GM19240 (cell line): ENCODE data around the gene P2RY12.

ENCODE experiments used
- DNase-seq: peaks from one replicate; pipeline ENCODE4 v3.0.0; 2011; ENCODE audit warnings: low spot score; ENCODE audit not compliant: insufficient read length

The P2RY12 gene

DNA sequence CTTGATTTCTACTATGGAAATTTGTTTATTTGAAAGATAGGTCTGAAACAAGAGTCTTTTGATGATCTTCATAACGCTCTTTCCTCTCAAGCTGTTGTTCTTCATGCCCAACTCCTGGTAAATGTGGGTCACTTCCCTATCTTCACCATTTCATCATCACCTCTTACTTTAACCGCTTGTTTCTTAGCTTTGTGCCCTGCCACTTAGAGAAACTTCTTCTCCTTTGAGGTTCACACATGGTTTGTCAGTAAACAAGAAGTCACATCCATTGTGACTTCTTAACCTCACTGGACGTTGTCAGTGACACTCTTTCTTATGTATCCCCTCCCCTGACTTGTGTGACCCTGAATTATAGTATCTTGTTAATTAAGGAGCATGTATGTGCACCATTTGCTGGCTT, 38.3 kb downstream of the P2RY12 start:
- no peak for DNase-seq

DNA sequence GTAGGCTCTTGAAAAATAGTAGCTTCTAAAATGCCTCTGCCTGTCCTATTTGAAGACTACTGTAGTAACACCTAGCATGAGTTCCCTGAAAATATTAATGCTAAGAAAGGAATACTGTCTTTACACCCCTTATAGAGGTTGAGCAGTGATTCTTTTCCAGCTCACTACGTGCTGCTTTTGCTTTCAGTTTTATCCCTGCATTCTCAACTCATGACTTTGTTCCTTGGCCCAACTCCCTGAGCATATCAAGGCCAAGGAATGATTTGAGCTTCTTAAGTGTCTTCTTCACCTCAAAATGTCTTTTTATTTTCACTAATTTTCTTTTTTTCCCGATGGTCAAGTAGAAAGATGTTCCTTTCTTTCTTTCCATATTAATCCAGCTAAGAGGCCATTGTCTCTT, 38.7 kb downstream of the P2RY12 start:
- no peak for DNase-seq

DNA sequence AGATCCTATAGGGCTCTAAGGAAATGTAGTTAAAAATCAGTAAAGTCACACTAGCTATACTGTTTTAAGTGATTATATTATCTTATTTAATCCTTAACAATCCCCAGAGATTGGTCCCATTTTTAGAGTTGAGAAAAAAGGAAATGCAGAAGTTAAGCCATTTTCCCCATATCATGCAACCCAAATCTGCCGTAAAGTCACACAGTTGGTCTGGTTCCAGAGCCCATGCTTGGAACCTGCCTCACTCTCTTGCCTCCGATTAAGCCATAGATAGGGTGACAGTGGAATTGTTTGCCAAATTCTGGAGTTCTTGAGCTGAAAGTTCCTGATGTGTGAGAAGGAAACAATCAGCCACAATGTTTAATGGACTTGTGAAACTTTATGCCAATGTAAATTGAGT, 52.9 kb downstream of the P2RY12 start:
- no peak for DNase-seq

GRCh38 chr3:151330899-151331298, 53.7 kb downstream of the P2RY12 start:
- DNase-seq: no peak

GRCh38 chr3:151330379-151330778, 54.2 kb downstream of the P2RY12 start:
- DNase-seq: no peak

GRCh38 chr3:151329363-151329762, 55.2 kb downstream of the P2RY12 start, which contains the start of gene P2RY13:
Gene P2RY13, minus strand, starts transcription at chr3:151329549. Its CDS starts 21 bp downstream, at chr3:151329528.
- no peak for DNase-seq

DNA sequence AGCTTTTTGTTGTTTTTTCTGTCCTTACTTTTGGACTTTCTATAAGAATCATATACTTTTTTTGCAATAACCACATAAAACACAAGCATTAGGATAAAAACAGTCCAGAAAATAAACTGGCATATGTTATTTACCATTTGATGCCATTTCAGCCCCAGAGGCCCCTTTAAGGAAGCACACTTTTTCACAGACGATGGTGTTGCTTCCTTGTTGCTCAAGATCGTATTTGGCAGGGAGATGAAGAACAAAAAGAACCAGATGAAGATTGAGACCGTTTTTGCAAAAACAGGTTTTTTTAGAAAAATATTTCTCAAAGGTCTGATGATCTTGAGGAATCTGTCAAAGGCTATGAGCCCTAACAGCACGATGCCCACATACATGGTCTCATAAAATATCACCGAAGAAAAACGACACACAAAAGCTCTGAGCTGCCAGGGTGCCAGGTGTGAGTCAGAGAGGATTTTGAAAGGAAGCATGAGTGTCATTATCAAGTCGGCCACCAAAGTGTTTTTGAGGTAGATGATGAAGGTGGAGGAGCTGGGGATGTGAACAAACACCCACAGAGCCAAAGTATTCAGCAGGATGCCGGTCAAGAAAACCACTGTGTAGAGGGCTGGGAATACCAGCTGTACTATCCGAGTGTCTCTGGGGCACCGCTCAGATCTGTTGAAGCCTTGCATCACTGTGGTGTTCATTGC, 56.1 kb downstream of the P2RY12 start:
- DNase-seq: no peak

- DNase-seq: no peak
Observed at GRCh38 chr3:151327571-151328198, 56.9 kb downstream of the P2RY12 start.

DNA sequence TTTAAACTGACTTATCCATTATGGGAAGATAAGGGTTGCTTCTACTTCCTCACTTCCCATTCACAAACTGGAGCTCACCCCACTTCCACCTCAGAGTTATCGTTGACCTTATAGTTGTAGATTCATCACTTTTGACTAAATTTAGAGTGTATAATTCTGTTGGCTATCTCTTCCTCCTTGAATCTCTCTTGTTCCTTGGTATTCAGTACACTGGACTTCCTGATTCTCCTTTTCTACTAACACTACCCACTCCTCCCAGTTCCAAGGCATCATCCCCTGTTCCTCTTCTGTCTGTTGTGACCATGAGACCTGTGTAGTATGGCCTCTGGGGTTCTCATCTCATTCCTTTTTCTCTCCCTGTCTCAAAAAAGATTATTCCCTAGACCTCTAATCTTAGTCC, 62.0 kb downstream of the P2RY12 start:
- DNase-seq: no peak

DNA sequence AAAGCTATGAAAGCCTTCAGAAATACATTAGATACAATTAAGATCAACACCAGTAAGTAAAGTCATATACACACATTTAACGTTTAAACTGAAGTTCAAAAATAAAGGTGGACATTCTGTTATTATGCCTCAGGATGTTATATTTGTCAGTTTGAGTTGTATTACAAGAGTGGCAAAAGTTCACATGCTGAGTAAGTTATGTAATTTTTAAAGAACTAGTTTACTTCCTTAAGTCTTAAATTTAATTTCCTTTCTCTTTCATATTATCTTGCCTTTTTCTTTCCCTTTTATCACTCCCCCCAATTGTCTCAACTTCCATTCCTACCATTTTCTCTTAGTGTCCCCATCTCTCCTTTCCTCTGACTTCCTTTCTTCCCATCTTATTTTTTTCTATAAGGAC, 63.0 kb downstream of the P2RY12 start:
- no peak for DNase-seq

DNA sequence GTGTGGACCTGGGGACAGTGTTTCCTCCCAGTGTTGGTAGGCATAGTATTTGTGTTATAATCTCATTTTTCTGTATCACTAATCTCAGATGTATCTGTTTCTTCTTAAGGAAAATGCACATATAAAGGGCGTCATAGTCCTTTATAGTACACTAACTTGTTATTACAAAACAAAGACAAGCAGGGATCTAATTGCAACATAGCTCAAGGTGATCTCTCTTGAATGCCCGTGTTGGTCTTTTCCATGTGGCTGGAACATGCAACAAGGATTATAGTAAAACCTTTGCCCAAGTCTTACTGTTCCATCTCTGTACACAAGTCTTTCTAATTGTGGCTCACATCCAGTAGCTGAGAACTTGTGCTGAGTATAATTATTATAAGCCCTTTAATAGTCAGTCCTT, 64.4 kb downstream of the P2RY12 start:
- no peak for DNase-seq

DNA sequence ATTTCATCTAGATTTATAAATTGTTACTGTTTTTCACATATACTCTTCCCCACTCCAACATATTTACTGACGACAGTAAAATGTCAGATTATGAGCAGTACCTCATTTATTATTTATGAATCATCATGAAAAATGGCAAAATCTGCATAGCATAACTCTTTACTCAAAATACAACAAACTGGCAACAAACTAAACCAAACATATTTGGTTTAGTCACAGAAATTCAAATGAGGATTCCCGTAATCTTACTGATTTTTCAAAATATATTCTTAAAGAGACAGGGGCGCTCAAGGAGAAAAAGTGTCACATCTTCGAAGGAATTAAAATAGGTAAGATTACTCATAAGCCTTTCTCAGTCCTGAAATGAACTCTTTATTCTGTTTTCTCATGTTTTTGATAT, 64.9 kb downstream of the P2RY12 start:
- DNase-seq: no peak

DNA sequence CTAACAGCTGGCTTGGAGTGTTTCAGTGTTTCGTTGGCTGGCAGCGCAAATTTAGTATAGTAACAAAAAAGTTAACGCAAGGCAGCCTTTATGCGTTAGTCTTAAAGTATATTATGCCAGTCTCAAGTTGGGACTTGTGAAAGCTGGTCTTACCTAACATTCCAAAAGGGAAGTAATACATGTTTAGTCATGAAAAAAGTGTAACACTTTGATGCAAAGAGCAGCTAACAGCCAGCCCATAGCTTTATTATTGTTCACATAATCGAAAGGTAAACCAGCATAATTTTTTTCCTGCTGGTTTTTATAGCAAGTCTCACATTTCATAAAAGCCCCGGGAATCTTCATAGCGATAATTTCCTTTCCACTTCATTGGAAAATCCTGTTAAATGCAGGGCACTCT, 65.6 kb downstream of the P2RY12 start:
- DNase-seq: no peak

DNA sequence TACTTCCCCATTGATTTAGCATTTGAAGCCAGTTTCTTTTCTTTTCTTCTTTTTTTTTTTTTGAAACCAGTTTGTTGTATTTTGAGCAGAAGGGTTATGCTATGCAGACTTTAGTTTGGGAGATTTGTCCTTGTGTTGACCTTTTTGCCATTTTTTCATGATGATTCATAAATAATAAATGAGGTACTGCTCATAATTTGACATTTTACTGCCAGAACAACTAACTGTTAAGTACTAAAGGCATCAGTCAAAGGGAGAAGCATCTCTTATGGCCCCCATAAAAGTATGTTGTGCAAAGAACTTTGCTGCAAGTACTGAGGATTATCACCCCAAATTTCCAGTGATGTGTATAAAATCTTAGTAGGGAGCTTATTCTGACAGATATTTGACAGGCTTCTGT, 66.2 kb downstream of the P2RY12 start:
- DNase-seq: no peak

DNA sequence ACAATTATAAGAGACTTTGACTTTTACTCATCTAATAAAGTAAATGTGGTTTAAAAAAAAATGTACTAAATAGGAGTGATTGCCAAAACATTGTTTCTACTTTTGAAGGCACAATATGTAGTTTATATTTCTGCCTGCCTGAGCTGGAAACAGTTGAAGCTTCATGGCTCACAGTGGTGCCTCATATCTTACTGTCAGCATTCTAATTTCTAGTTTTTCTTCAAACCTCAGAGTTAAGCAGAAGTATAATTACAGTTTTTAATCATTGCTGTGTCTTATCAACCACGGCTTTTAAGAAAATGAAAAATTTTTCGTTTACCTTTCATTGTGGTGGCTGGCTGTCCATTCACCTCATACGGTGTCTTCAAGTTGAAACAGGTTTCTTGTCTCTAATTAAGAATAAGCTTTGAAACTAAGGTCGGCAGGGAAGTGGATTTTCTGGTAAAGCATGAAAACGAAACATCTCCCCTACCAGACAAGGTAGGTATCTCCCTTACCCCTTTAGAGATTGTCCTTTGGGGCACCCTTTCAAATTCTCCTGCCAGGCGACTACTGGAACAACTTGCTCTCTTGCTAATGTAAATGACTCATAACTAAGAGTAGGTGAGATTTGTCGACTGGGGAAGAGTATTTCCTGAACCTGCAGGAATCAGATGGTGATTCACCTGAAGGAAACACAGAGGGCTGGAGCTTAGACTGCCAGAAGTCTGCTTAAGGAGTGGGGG, 68.1 kb downstream of the P2RY12 start, which contains the start of gene GPR87:
TSS of gene GPR87 (minus strand) at position 554 of the 725 bp plus-strand sequence. CDS start 16,720 bp downstream, outside the sequence.
- no peak for DNase-seq

DNA sequence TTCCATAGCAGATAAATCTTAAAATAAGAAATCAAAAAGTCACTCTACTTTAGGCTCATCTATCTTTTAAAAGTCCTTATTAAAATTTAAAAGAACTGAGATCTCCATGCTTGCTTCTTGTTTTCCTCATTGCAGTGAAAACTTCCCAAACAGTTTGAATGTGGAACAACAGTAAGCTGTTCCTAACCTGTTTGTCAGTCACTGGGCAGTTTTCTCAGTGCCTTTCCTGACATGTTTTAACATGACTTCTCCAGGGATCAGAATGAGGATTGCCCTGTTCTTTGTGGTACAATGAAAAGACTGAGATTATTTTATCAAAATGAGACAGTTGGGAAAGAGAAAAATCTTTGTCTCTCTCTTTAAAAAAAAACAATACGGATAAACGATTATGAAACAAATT, 68.7 kb downstream of the P2RY12 start:
- DNase-seq: no peak

- DNase-seq: no peak
Observed at GRCh38 chr3:151315136-151315535, 69.4 kb downstream of the P2RY12 start.

GRCh38 chr3:151314593-151314992, 70.0 kb downstream of the P2RY12 start:
- DNase-seq: no peak

GRCh38 chr3:151314137-151314536, 70.4 kb downstream of the P2RY12 start:
- DNase-seq: no peak

DNA sequence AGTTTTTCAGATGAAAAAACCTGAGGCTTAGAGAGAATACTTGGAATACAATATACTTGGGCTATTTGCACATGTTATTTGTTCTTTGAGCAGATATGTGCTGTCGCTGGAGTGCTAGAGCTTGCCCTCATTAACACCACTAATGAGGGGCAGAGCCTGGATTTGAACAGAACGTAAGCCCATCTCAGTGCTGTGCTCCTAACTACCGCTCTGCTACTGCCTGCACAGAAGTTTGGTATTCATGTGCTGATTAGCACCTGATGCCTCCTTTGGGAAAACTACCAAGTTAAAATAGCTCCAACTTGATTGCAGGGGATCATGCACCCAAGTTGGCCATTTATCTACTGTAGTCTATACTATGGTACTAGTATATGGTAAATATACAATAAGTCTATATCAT, 71.6 kb downstream of the P2RY12 start:
- DNase-seq: no peak

- DNase-seq: no peak
Observed at GRCh38 chr3:151309566-151309965, 75.0 kb downstream of the P2RY12 start.
